Stromal cell of bone marrow (primary cell): Measurements from ENCODE around the gene TRIM44.
A peak's percentile ranks its signal among the peaks of the same experiment; 100 is the strongest.
"Not testable (repeated sequence)": the region's sequence is repeated elsewhere in the genome, so short reads cannot be mapped to it uniquely, and the experiment has no call there.

ENCODE experiments used
- DNase-seq: peaks from one replicate; pipeline ENCODE4 v3.0.0-alpha.2; 2012; ENCODE audit warnings: low read depth

Gene TRIM44

GRCh38 chr11:35815556-35816315 is 153.2 kb downstream of the TRIM44 start:
- DNase-seq: peak; percentile 6

GRCh38 chr11:35820614-35821013 is 158.0 kb downstream of the TRIM44 start:
- no peak for DNase-seq

GRCh38 chr11:35822815-35823495 is 160.4 kb downstream of the TRIM44 start:
- no peak for DNase-seq

- no peak for DNase-seq
These were observed 161.2 kb downstream of the TRIM44 start for GRCh38 chr11:35823742-35824298.

GRCh38 chr11:35825386-35825785 is 162.8 kb downstream of the TRIM44 start:
- no peak for DNase-seq

- DNase-seq: no peak
These were observed 163.4 kb downstream of the TRIM44 start for GRCh38 chr11:35826006-35826405.

GRCh38 chr11:35826949-35827348 is 164.4 kb downstream of the TRIM44 start:
- no peak for DNase-seq

GRCh38 chr11:35836205-35836604 is 173.6 kb downstream of the TRIM44 start:
- DNase-seq: no peak

- DNase-seq: no peak
These were observed 175.5 kb downstream of the TRIM44 start for GRCh38 chr11:35838071-35838470.

GRCh38 chr11:35838697-35839367 is 176.3 kb downstream of the TRIM44 start:
- not testable (repeated sequence) for DNase-seq

- DNase-seq: no peak
These were observed 177.0 kb downstream of the TRIM44 start for GRCh38 chr11:35839368-35840161.

- no peak for DNase-seq
These were observed 179.2 kb downstream of the TRIM44 start for GRCh38 chr11:35841733-35842132.

GRCh38 chr11:35842958-35843357 is 180.4 kb downstream of the TRIM44 start:
- no peak for DNase-seq

GRCh38 chr11:35844579-35844978 is 182.0 kb downstream of the TRIM44 start:
- DNase-seq: no peak

GRCh38 chr11:35845860-35846259 is 183.3 kb downstream of the TRIM44 start:
- DNase-seq: no peak

GRCh38 chr11:35846874-35847273 is 184.3 kb downstream of the TRIM44 start:
- no peak for DNase-seq

GRCh38 chr11:35847473-35847872 is 184.9 kb downstream of the TRIM44 start:
- DNase-seq: no peak

- DNase-seq: no peak
These were observed 186.0 kb downstream of the TRIM44 start for GRCh38 chr11:35848616-35849015.

GRCh38 chr11:35850191-35850590 is 187.6 kb downstream of the TRIM44 start:
- DNase-seq: no peak

- no peak for DNase-seq
These were observed 188.8 kb downstream of the TRIM44 start for GRCh38 chr11:35851342-35851741.

- DNase-seq: no peak
These were observed 189.5 kb downstream of the TRIM44 start for GRCh38 chr11:35852056-35852455.

GRCh38 chr11:35853971-35854370 is 191.4 kb downstream of the TRIM44 start:
- no peak for DNase-seq
